Epithelial cell of proximal tubule (primary cell): ENCODE results near the gene MYBPC1. TPM values are rescaled to one million over a fixed set of nuclear protein-coding genes. Genes with fewer than 3 reads are reported as not detected.
A peak's percentile ranks its signal among the peaks of the same experiment; 100 is the strongest.

Experiments used
- DNase-seq: peaks from one replicate; pipeline ENCODE4 v3.0.0-alpha.2; 2011; ENCODE audit warnings: low read depth
- H3K4me3 ChIP-seq: 2 replicates; pipeline ENCODE4 v1.5.1; 2011; ENCODE audit warnings: low read depth, mild to moderate bottlenecking, low read length
- CTCF ChIP-seq: conservative IDR thresholded peaks from 2 replicates; pipeline ENCODE4 v1.5.1; 2012; ENCODE audit warnings: low read depth, mild to moderate bottlenecking, low read length
- total RNA-seq: library from RNA; depleted of rRNA; stranded (reverse); fragments of >200 nt; gene quantifications from 2 replicates; pipeline ENCODE4 v1.2.3, GENCODE V29; 2015

The MYBPC1 gene
- total RNA-seq, 1 donor from 2014 or later: not detected

DNA sequence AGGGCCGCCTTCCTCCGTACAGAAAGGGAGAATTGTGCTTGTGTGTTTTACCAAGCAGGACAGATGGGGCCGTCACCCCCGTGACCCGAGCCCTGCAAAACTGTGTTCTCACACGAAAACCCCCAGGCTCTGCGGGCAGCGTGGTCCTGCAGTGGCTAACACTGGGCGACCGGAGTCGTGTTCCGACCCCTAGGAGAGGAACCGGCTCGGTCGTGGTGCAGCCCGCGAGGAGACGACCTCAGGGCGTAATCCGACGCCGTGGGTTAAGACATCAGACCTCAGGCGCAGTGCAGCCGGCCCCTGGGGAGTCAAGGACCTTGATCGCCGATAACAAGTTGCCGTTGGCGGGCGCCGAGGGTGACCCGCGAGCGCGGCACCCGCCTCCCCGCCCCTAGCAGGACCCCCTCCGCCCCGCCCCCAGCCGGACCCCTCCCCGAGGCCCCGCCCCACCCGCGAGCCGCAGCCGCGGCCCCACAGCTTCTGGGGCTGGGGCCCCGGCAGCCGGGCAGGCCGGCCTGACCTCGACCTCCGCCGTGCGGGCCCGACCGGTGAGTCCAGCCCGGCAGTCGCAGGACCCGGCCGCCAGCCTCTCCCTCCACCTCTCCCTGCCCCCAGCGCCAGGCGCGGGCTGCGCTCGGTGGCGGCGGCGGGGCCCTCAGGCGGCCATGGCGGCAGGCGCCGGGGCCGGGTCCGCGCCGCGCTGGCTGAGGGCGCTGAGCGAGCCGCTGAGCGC lies 102.6 kb downstream of the MYBPC1 start, which contains the start of gene CHPT1:
Gene CHPT1 (plus strand): TSS at position 444 of the 733 bp plus-strand sequence. CDS start 222 bp downstream, at position 666.
- no peak for TF ChIP-seq CTCF
- no peak for DNase-seq
- H3K4me3 ChIP-seq: peak within 1 kb of the TSS; percentile 79

DNA sequence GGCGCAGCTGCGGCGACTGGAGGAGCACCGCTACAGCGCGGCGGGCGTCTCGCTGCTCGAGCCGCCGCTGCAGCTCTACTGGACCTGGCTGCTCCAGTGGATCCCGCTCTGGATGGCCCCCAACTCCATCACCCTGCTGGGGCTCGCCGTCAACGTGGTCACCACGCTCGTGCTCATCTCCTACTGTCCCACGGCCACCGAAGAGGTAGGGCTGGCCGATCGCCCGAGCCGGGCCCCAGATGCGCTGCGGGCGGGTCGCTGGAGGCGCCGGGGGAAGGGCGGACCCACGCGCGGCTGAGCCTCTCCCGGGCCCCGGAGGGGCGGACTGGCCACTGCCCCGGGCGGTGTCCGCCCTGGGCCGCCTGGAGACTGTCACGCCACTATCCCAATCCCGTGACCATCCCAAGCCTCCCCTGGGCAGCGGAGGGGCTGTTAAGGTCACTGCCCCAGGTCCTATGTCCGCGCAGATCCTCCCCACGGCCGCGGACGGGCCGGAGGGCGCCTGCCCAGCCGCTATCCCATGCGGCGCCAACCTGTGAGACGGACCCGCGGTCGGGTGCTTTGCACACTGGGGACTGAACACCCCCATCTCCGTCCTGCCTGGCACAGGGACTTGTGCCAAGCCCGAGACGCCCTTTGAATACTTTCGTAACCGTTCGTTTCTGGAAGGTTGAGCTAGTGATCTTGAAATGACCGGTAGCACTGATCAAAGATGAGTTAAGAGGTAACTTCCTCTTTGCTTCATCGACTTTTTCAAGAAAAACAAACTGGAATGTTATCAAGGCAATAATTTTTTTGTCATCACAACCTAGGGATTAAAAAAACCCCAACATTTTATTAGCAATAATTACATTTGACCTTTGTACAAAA lies 103.4 kb downstream of the MYBPC1 start:
- no peak for TF ChIP-seq CTCF
- peak; percentile 25 for DNase-seq
- H3K4me3 ChIP-seq: peak overlapping the region; percentile 79

GRCh38 chr12:101698800-101699347 lies 104.1 kb downstream of the MYBPC1 start:
- DNase-seq: no peak
- peak overlapping the region; percentile 79 for H3K4me3 ChIP-seq
- TF ChIP-seq CTCF: peak; percentile 25

GRCh38 chr12:101700299-101700820 lies 105.6 kb downstream of the MYBPC1 start:
- DNase-seq: no peak
- no peak for TF ChIP-seq CTCF
- H3K4me3 ChIP-seq: no peak overlapping the region

- no peak for DNase-seq
- no peak for TF ChIP-seq CTCF
- no peak overlapping the region for H3K4me3 ChIP-seq
Measured at GRCh38 chr12:101703487-101703886, 108.7 kb downstream of the MYBPC1 start.

DNA sequence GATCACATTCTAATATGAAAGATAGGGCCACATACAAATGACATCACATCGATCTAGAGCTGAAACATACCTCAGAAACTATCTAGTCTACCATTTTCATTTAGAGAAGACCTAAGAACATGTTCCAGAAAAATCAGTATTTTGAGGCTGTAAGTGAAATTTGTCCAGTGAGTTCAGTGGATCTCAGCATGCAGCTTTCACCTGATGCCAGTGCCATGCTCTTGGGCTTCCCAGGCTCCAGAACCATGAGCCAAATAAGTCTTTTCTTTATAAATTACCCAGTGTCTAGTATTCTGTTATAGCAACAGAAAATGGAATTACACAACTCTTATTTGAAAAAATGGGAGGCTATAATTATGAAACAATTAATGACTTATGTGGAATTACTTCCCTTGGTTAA lies 111.6 kb downstream of the MYBPC1 start:
- no peak for DNase-seq
- no peak for TF ChIP-seq CTCF
- H3K4me3 ChIP-seq: no peak overlapping the region
